ENCODE data around the gene SLC6A3. TPM values are rescaled to one million over a fixed set of nuclear protein-coding genes. Genes with fewer than 3 reads are reported as not detected.

Gene SLC6A3
- total and polyA plus RNA-seq, 2 of the 13 experiments (the other 11 are each of a cell fraction or from before 2014, with no cell fraction given): 0.01 TPM; not detected in 1

DNA sequence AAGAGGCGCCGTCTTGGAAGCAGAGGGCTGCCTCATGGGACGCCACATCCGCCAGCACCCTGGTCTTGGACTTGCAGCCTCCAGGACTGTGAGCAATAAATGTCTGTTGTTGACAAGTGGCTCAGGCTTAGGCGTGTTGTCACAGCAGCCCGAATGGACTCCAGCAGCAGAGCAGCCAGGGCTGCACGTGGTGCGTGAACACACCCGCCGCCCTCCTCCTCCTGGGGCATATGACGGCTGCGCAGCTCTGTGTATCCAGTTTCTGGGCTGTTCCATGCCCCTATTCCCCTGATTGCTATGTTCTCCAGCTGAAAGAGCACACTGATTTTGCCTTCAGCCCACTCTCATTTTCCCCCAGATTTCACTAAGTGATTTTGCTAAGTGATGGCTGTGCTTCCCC lies 64.3 kb downstream of the SLC6A3 start:
- H3K9ac ChIP-seq (ENCODE audit: insufficient read depth, low read depth, low read length): no peak overlapping the region
- H2AFZ ChIP-seq (ENCODE audit: low read length): no peak overlapping the region
- CTCF ChIA-PET (ENCODE audit: low intra/inter-chr PET ratio, low total read pairs): interaction anchor here (1.9 kb wide), 1 partner anchor 261 kb away, joined by 13 read pairs; no protein-coding TSS in a partner anchor
- POLR2A ChIA-PET: no interaction called here
- H3K36me3 ChIP-seq (replicated peaks in 1 of 2; ENCODE audit: control insufficient read depth in 1 of 2, insufficient read depth in 2 of 2, low read length in 2 of 2): no peaks in the 10 kb centered on the region
- in situ Hi-C loops (cut with HindIII; ENCODE audit: extremely low pct_ligation_motif_present, low pct_unique_long_range_greater_than_20kb) (loop anchor here (10.0 kb wide), 1 partner anchor 264 kb away; no protein-coding TSS in a partner anchor), intact Hi-C loops (cut with micrococcal nuclease; ENCODE audit: unreplicated experiment) (loop anchor here (1.0 to 2.0 kb wide), 2 partner anchors 260 to 264 kb away; no protein-coding TSS in a partner anchor)
- peaks cover 21 to 82% of the 10 kb centered on the region in 2 experiments for H3K27me3 ChIP-seq (ENCODE audit: control insufficient read depth in 1 of 2, insufficient read depth in 2 of 2, low read length in 2 of 2)
- H3K4me3 ChIP-seq (replicated peaks in 1 of 3; ENCODE audit: insufficient read depth in 1 of 3, low read depth in 2 of 3, low read length in 3 of 3): peak overlapping the region in 1 of 3 experiments; percentile 22; a peak in 1 of 6 replicates
- DNase-seq (ENCODE audit: low spot score) (no peak), FAIRE-seq (no peak), ATAC-seq (peak; percentile 14)
- H3K27ac ChIP-seq (ENCODE audit: extremely low read length, insufficient read depth, low read length): no peak overlapping the region
- WGBS (ENCODE audit: low lambda C conversion rate): 57% methylated on average over 7 of the region's 12 CpGs
- H4K20me1 ChIP-seq (ENCODE audit: insufficient read depth, low read length): no peaks in the 10 kb centered on the region; the same call in 1 of the 2 replicates
- H3K4me2 ChIP-seq (ENCODE audit: low read depth, low read length): peak overlapping the region; percentile 21
- H3K79me2 ChIP-seq (ENCODE audit: insufficient read depth, low read length): no peaks in the 10 kb centered on the region
- TF ChIP-seq CENPT (CRISPR knock-in tag; IDR thresholded peaks at IDR 0.05; ENCODE audit: low read depth): no peak
- TF ChIP-seq, protein P1, sequence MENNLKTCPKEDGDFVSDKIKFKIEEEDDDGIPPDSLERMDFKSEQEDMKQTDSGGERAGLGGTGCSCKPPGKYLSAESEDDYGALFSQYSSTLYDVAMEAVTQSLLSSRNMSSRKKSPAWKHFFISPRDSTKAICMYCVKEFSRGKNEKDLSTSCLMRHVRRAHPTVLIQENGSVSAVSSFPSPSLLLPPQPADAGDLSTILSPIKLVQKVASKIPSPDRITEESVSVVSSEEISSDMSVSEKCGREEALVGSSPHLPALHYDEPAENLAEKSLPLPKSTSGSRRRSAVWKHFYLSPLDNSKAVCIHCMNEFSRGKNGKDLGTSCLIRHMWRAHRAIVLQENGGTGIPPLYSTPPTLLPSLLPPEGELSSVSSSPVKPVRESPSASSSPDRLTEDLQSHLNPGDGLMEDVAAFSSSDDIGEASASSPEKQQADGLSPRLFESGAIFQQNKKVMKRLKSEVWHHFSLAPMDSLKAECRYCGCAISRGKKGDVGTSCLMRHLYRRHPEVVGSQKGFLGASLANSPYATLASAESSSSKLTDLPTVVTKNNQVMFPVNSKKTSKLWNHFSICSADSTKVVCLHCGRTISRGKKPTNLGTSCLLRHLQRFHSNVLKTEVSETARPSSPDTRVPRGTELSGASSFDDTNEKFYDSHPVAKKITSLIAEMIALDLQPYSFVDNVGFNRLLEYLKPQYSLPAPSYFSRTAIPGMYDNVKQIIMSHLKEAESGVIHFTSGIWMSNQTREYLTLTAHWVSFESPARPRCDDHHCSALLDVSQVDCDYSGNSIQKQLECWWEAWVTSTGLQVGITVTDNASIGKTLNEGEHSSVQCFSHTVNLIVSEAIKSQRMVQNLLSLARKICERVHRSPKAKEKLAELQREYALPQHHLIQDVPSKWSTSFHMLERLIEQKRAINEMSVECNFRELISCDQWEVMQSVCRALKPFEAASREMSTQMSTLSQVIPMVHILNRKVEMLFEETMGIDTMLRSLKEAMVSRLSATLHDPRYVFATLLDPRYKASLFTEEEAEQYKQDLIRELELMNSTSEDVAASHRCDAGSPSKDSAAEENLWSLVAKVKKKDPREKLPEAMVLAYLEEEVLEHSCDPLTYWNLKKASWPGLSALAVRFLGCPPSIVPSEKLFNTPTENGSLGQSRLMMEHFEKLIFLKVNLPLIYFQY (CRISPR knock-in tag; IDR thresholded peaks at IDR 0.05; ENCODE audit: borderline replicate concordance): no peak
- TF ChIP-seq, protein P2, sequence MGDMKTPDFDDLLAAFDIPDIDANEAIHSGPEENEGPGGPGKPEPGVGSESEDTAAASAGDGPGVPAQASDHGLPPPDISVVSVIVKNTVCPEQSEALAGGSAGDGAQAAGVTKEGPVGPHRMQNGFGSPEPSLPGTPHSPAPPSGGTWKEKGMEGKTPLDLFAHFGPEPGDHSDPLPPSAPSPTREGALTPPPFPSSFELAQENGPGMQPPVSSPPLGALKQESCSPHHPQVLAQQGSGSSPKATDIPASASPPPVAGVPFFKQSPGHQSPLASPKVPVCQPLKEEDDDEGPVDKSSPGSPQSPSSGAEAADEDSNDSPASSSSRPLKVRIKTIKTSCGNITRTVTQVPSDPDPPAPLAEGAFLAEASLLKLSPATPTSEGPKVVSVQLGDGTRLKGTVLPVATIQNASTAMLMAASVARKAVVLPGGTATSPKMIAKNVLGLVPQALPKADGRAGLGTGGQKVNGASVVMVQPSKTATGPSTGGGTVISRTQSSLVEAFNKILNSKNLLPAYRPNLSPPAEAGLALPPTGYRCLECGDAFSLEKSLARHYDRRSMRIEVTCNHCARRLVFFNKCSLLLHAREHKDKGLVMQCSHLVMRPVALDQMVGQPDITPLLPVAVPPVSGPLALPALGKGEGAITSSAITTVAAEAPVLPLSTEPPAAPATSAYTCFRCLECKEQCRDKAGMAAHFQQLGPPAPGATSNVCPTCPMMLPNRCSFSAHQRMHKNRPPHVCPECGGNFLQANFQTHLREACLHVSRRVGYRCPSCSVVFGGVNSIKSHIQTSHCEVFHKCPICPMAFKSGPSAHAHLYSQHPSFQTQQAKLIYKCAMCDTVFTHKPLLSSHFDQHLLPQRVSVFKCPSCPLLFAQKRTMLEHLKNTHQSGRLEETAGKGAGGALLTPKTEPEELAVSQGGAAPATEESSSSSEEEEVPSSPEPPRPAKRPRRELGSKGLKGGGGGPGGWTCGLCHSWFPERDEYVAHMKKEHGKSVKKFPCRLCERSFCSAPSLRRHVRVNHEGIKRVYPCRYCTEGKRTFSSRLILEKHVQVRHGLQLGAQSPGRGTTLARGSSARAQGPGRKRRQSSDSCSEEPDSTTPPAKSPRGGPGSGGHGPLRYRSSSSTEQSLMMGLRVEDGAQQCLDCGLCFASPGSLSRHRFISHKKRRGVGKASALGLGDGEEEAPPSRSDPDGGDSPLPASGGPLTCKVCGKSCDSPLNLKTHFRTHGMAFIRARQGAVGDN (CRISPR knock-in tag; IDR thresholded peaks at IDR 0.05): peak; percentile 5; the same call in 1 of the 2 replicates
- TF ChIP-seq, protein P3, sequence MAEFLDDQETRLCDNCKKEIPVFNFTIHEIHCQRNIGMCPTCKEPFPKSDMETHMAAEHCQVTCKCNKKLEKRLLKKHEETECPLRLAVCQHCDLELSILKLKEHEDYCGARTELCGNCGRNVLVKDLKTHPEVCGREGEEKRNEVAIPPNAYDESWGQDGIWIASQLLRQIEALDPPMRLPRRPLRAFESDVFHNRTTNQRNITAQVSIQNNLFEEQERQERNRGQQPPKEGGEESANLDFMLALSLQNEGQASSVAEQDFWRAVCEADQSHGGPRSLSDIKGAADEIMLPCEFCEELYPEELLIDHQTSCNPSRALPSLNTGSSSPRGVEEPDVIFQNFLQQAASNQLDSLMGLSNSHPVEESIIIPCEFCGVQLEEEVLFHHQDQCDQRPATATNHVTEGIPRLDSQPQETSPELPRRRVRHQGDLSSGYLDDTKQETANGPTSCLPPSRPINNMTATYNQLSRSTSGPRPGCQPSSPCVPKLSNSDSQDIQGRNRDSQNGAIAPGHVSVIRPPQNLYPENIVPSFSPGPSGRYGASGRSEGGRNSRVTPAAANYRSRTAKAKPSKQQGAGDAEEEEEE (CRISPR knock-in tag; IDR thresholded peaks at IDR 0.05; ENCODE audit: borderline replicate concordance): no peak
- H3K9me3 ChIP-seq (ENCODE audit: low read length): no peaks in the 10 kb centered on the region
- H3K4me1 ChIP-seq (ENCODE audit: insufficient read depth, low read length): peaks cover 17% of the 10 kb centered on the region
- no TSS peak for BruUV-seq (replicated peaks)
